ENCODE data around the gene LAPTM5.

Gene LAPTM5

DNA sequence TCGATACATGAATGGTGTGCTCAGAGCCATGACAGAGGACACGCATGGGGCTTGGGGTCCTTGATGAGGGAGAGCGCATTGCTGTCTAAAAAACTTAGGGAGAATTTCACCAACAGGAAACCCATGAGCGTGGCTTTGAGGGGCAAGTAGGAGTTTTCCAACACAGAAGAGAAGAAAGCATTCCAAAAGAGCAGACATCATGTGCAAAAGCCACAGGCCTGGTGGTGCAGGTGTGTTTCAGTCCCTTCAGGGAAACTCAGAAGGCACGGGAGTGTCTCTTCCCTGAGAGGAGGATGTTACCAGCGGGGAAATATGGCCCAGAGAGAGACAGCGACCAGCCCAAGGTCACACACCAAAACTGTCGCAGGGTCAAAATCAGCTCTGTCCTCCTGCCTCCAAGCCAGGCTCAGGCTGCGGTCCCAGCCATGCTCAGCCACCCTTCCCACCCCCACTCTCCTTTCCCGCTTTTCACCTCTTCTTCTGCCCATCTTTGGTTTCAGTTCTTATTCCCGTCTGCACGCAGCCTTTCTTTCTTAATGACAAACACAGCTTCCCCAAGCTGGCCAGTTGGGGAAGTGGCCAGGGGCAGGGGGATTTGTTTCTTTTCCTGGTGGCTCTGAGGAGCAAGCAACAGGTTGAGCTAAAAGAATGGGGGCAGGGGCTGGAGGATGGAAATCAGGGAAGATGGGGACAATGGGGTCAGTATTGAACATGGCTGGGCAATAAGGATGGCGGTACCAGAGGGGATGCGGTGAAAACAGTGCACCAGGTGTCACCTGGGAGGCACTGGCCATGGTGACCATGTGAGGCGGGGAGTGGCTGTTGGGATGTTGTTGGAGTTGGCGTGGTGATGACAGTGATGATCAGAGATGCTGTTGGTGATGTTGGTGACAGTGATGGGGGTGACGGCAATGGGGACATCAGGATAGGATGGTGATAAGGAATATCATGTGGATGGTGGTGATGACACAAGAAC is 10.3 kb downstream of the LAPTM5 start:
- TF ChIP-seq TAF1 (IDR thresholded peaks at IDR 0.05; ENCODE audit: borderline replicate concordance, insufficient read depth, low read length) = no peak
- TF ChIP-seq, protein P1, sequence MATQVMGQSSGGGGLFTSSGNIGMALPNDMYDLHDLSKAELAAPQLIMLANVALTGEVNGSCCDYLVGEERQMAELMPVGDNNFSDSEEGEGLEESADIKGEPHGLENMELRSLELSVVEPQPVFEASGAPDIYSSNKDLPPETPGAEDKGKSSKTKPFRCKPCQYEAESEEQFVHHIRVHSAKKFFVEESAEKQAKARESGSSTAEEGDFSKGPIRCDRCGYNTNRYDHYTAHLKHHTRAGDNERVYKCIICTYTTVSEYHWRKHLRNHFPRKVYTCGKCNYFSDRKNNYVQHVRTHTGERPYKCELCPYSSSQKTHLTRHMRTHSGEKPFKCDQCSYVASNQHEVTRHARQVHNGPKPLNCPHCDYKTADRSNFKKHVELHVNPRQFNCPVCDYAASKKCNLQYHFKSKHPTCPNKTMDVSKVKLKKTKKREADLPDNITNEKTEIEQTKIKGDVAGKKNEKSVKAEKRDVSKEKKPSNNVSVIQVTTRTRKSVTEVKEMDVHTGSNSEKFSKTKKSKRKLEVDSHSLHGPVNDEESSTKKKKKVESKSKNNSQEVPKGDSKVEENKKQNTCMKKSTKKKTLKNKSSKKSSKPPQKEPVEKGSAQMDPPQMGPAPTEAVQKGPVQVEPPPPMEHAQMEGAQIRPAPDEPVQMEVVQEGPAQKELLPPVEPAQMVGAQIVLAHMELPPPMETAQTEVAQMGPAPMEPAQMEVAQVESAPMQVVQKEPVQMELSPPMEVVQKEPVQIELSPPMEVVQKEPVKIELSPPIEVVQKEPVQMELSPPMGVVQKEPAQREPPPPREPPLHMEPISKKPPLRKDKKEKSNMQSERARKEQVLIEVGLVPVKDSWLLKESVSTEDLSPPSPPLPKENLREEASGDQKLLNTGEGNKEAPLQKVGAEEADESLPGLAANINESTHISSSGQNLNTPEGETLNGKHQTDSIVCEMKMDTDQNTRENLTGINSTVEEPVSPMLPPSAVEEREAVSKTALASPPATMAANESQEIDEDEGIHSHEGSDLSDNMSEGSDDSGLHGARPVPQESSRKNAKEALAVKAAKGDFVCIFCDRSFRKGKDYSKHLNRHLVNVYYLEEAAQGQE (IDR thresholded peaks at IDR 0.05; ENCODE audit: insufficient read depth in 1 of 2, low read depth in 2 of 2, low read length in 2 of 2) = no peak
- TF ChIP-seq POLR2AphosphoS5 (IDR thresholded peaks at IDR 0.05; ENCODE audit: low read depth, low read length) = no peak
- TF ChIP-seq FOXP2 (optimal IDR thresholded peaks at IDR 0.05; ENCODE audit: borderline replicate concordance, extremely low read depth, extremely low read length, insufficient read depth) = no peak
- TF ChIP-seq SIN3A (IDR thresholded peaks at IDR 0.05; ENCODE audit: borderline replicate concordance, insufficient read depth, low read length) = no peak

DNA sequence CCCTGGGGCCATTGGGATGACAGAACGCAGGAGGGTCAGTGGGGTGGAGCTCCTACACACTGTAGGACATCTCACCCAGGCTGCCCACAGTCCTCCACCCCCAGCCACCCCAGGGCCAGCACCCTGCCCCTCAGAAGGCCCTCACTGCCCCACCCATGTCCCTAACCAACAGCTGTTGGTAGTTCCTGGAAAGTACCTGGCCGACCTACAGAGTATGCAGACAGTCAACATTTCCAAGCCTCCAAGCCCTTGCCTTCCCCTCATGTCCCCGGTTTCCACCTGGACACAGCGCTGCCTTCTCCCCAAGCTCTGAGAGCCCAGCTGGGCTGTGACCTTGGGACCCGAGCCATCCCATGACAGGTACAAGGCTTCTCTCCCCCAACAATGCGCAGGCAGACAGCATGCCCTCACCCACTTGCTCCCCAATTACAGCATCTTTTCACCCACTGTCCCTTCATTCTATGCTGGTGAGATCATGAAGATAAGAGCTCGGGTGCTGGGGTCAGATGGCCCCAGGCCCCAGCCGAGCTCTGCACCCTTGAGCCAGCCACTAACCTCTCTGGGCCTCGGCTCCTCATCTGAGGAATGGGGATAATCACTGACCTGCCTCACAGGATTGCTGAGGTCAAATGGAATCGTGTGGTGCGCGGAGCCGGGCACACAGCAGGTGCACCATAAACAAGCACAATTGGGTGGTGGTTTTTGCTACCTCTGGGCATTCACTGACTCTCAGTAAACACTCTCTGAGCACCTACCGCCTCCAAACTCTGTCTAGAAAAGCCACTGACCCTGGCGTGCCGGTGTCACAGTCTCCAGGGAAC is 11.2 kb downstream of the LAPTM5 start:
- TF ChIP-seq TAF1 (IDR thresholded peaks at IDR 0.05; ENCODE audit: borderline replicate concordance, insufficient read depth, low read length) (no peak), FOXP2 (optimal IDR thresholded peaks at IDR 0.05; ENCODE audit: borderline replicate concordance, extremely low read depth, extremely low read length, insufficient read depth) (no peak), POLR2AphosphoS5 (IDR thresholded peaks at IDR 0.05; ENCODE audit: low read depth, low read length) (no peak), SIN3A (IDR thresholded peaks at IDR 0.05; ENCODE audit: borderline replicate concordance, insufficient read depth, low read length) (no peak)
- TF ChIP-seq, protein P1 (IDR thresholded peaks at IDR 0.05; ENCODE audit: insufficient read depth in 1 of 2, low read depth in 2 of 2, low read length in 2 of 2) = no peak

DNA sequence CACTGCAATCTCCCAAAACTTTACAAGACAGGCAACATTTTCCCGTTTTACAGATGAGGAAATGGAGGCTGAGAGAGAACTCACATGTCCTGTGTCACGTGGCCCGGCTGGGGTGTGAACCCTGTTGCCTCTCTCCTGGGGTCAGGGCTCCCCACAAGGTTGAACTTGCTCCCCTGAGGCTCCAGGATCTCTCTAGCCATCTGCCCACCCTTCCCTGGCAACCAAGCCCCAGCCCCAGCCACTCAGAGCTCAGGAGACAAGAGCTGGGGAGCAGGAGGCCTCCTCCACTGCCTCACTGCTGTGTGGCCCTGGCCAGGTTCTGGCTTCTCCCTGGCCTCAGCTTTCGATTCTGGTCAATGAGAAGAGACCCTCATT is 11.8 kb downstream of the LAPTM5 start:
- TF ChIP-seq SIN3A (IDR thresholded peaks at IDR 0.05; ENCODE audit: borderline replicate concordance, insufficient read depth, low read length) = no peak
- TF ChIP-seq, protein P1 (IDR thresholded peaks at IDR 0.05; ENCODE audit: insufficient read depth in 1 of 2, low read depth in 2 of 2, low read length in 2 of 2) = no peak
- TF ChIP-seq POLR2AphosphoS5 (IDR thresholded peaks at IDR 0.05; ENCODE audit: low read depth, low read length) = no peak
- TF ChIP-seq FOXP2 (optimal IDR thresholded peaks at IDR 0.05; ENCODE audit: borderline replicate concordance, extremely low read depth, extremely low read length, insufficient read depth) = no peak
- no peak for TF ChIP-seq TAF1 (IDR thresholded peaks at IDR 0.05; ENCODE audit: borderline replicate concordance, insufficient read depth, low read length)

DNA sequence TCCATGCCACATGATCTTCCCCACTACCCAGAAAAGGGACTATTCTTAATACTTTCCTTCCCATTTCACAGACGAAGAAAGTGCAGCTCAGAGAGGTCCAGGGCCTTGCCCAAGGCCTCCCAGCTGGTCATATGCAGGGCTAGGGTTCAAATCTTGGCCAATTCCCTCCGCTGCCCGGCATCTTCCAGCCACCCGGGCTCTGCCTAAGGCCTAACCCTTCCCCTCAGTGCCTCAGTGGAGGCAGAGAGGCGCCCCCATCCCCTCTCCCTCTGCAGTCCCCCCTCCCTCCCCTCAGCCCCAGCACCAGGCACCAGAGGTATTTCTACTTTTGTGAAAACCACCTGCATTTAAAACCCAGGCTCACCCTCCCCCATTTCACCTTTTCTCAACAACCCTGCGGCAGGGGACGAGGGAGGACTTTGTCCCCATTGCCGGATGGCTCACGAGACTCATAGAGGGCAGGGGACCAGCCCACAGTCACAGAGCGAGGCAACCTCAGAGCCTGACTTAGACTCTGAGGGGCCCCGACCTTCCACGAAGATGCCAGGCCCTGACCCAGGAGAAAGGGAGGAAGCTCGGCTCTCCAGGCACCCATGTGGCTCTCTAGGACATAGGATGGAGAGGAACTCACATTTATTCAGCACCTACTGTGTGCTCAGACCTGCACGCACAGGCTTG is 12.3 kb downstream of the LAPTM5 start:
- no peak for TF ChIP-seq POLR2AphosphoS5 (IDR thresholded peaks at IDR 0.05; ENCODE audit: low read depth, low read length)
- no peak for TF ChIP-seq TAF1 (IDR thresholded peaks at IDR 0.05; ENCODE audit: borderline replicate concordance, insufficient read depth, low read length)
- TF ChIP-seq FOXP2 (optimal IDR thresholded peaks at IDR 0.05; ENCODE audit: borderline replicate concordance, extremely low read depth, extremely low read length, insufficient read depth) = no peak
- TF ChIP-seq, protein P1 (IDR thresholded peaks at IDR 0.05; ENCODE audit: insufficient read depth in 1 of 2, low read depth in 2 of 2, low read length in 2 of 2) = no peak
- no peak for TF ChIP-seq SIN3A (IDR thresholded peaks at IDR 0.05; ENCODE audit: borderline replicate concordance, insufficient read depth, low read length)
